Suprapubic skin (tissue), 4 donors: ENCODE data around the gene FITM1.

ENCODE experiments used
- CTCF ChIP-seq, 2 donors: fragments of 200-600 bp in 1 of 2; fragments of 450-650 bp in 1 of 2; sonication (generic) in 1 of 2; IDR thresholded peaks; one replicate each; pipeline ENCODE4 v1.5.1; 2016 to 2019; ENCODE audit warnings: antibody characterized with exemption in 2 of 2, mild to moderate bottlenecking in 1 of 2, moderate library complexity in 1 of 2
- EP300 ChIP-seq: sonication (generic); formaldehyde crosslinking; IDR thresholded peaks from one replicate; pipeline ENCODE4 v1.6.1; 2017; ENCODE audit warnings: antibody characterized with exemption
- POLR2AphosphoS5 ChIP-seq, 3 donors: sonication (generic); formaldehyde crosslinking; IDR thresholded peaks; one replicate each; pipeline ENCODE4 v1.6.1; 2017; ENCODE audit warnings: antibody characterized with exemption in 3 of 3

- TF ChIP-seq POLR2AphosphoS5 (IDR thresholded peaks at IDR 0.05): no peak
- no peak for TF ChIP-seq EP300
- TF ChIP-seq CTCF (IDR thresholded peaks at IDR 0.05): no peak
Observed at GRCh38 chr14:24143511-24143910, 13.1 kb downstream of the FITM1 start.
